Fibroblast of skin of left biceps (primary cell): Measurements from ENCODE around the gene FBXW8.
A peak's percentile ranks its signal among the peaks of the same experiment; 100 is the strongest.

ENCODE experiments used
- DNase-seq, 2 experiments: peaks; one replicate each; pipeline ENCODE4 v3.0.0-alpha.2; 2013; ENCODE audit warnings: low read depth in 2 of 2

Gene FBXW8

DNA sequence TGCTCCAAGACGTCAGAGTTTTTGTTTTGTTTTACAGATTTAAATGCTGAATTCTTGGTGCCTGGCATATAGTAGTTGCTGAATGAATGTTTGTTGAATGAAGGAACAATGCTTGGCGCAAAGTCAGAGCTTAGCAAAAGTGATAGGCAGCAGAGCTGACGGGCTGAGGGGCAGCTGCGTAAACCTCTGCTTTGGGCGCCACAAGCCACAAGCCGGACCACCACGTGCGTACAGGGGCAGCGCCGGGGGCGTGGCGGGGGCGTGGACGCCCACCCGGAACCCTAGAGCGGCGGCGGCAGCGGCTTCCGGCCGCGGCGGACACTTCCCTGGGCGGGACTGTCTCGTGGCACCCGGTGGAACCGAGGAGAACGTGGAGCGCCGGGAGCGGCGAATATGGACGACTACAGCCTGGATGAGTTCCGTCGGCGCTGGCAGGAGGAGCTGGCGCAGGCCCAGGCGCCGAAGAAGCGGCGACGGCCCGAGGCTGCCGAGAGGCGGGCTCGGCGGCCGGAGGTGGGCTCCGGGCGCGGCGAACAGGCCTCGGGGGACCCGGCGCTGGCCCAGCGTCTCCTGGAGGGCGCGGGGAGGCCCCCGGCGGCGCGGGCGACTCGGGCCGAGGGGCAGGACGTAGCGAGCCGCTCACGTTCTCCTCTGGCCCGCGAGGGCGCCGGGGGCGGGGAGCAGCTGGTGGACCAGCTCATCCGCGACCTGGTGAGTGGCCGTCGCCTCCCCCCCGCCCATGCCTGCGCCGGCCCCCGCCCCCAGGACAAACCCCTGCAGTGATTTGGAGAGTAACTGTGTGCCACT lies at the start of gene FBXW8:
TSS of gene FBXW8 (plus strand) at position 306 of the 807 bp plus-strand sequence. CDS start at position 394, 88 bp downstream.
- DNase-seq = peak; percentile 40 to 53

DNA sequence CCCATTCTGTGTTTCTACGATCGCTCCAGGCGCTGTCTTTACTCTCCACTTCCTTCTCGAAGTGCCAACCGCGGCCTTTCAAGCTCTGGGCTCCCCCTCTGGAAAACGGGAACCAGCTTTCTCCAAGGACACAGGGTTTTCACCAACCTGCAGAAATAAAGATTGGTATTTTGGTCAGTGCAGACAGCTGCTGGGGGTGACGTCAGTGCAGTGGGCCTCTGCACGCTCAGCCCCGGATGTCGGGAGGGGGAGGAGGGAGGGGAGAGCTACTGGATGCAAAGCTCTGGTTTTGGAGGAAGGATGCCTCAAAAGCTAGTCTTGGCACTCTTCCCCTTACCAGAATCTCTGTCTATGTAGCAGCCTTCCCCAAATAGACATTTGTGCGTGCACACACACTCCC lies 49.4 kb upstream of the FBXW8 start:
- DNase-seq = peak; percentile 47 to 52

GRCh38 chr12:116862167-116862566 lies 48.6 kb upstream of the FBXW8 start:
- DNase-seq = no peak

DNA sequence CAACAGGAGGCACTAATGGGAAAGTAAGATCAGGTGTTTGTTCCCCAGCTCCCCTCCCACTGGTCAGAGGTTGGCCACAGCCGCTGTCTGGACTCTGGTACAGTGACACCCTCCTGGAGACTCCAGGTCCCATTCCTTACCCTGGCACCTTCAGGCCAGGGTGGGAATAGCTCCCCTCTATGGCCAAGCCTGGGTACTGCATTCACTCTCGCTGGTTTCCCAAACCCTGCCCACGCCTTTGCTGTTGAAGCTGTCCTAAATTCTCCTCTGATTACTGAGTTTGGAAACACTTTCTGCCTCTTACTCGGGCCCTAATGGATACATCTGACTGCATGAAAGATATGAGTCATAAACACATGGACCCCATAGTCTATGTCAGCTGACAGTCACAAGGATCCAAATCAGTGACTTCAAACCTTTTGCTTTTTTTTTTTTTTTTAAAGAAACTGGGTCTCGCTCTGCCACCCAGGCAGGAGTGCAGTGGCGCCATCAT lies 47.4 kb upstream of the FBXW8 start:
- no peak for DNase-seq

- peak; percentile 57 to 62 for DNase-seq
Observed at GRCh38 chr12:116864371-116865160, 46.2 kb upstream of the FBXW8 start.

DNA sequence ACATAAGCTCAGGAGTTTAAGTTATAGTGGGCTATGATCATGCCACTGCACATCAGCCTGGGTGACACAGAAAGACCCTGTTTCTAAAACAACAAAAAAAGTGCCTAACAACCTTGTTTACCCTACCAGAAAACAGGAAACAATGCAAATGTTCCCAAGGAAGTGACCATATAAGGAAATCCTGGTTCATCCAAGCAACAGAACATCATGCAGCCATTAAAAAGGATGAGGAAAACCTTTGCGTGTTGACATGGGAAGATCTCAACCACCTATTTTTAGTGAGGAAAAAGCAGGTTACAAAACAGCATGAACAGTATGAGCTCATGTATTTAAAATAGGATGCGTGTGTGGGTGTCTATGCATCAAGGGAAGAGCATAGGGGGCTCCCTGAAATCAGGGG lies 43.2 kb upstream of the FBXW8 start:
- DNase-seq = no peak

DNA sequence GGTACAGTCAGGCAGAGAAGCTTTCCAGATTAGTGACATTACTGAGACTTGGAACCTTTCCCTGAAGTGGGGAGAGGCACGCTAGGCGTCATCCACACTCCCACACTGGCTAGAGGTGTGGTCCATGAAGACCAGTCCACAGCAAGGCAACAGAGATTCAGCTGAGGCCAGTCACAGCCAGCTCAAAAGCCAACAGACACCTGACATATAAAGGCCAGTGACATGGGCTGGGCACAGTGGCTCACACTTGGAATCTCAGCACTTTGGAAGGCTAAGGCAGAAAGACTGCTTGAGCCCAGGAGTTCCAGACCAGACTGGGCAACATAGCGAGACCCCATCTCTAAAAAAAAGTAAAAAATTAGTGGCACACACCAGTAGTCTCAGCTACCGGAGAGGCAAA lies 40.4 kb upstream of the FBXW8 start:
- no peak for DNase-seq

- DNase-seq = no peak
Observed at GRCh38 chr12:116874324-116874995, 36.3 kb upstream of the FBXW8 start.

- DNase-seq = no peak
Observed at GRCh38 chr12:116876151-116876869, 34.4 kb upstream of the FBXW8 start.

DNA sequence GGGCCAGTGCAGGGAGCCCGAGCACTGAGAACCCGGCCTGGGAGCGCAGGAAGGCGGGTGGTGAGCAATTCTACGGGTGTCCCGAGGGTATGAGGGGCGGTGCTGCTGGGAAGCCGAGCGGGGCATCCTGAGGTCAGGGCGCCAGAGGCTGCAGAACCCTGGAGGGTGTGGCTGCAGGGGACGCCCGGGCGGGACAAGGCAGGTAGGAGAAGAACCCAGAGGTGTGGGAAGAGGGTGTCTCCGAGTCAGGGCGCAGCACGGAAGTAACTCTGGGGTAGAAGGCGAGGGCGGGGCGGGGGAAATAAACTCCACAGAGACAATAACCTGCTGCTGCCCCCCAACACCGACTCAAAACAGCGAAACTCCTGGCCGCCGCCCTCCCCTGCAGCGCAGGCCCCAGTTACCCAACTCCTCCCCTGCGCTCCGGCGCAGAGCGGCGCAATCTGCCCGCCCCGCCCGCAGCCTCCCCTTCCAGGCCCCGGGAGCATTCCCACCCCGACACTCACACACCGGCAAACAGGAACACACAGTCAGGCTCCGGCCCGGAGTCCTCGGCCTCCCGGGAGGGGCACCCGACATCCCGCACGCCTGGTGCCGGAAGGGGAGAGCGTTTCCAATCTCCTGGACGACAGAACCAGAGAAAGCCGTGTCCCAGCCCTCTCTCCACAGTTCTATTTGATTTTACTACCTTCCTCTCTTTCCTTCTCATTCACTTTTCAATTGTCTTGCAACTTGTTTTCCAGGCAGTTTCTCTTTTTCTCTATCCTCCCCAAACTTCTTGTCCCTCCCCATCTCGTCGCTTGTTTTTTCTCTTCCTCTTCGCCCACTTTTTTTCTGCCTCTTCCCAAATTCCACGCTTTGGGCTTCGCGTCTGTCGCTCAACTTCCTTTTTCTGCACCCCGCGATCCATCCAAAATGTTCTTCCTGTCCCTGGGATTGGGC lies 31.9 kb upstream of the FBXW8 start:
- DNase-seq = no peak

DNA sequence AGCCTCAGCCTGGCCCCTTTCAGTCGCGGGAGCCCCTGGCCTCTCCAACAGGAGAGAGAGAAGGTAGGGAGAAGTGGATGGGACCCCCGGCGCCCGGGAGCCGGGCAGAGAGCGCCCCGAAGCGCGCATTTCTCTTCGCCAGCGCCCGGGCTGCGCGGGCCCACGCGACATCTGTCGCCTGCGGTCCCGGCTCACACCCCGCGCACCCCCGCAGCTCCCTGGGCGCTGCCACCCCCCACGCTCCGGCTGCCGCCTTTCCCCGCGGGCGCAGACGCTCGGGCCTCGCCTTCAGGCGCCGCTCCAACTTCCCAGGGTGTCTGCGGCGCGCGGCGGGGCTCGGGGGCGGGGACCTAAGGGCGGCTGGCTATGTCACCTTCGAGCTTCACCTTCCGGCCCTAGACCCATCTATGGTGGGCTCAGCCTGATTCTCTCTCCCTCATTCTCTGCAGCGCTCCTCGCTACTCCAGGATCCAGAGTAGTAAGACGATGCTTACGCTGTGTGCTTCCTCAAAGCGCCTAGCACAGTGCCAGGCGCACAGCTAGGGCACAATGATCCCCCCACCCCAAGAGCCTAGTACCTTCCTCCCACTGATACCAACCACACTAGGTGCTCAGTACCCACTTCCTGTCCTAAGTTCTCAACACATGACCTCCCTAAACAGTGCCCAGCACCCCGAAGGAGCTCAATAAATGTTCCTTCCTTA lies 31.1 kb upstream of the FBXW8 start:
- DNase-seq = no peak

- DNase-seq = no peak
Observed at GRCh38 chr12:116880213-116880816, 30.4 kb upstream of the FBXW8 start.

GRCh38 chr12:116880817-116881324 lies 29.9 kb upstream of the FBXW8 start:
- DNase-seq = no peak

- DNase-seq = no peak
Observed at GRCh38 chr12:116881325-116881876, 29.3 kb upstream of the FBXW8 start, which contains the start of gene HRK. Gene HRK, minus strand, starts transcription at chr12:116881441. Its CDS starts 134 bp downstream, at chr12:116881307.

- no peak for DNase-seq
Observed at GRCh38 chr12:116881877-116882507, 28.8 kb upstream of the FBXW8 start.

DNA sequence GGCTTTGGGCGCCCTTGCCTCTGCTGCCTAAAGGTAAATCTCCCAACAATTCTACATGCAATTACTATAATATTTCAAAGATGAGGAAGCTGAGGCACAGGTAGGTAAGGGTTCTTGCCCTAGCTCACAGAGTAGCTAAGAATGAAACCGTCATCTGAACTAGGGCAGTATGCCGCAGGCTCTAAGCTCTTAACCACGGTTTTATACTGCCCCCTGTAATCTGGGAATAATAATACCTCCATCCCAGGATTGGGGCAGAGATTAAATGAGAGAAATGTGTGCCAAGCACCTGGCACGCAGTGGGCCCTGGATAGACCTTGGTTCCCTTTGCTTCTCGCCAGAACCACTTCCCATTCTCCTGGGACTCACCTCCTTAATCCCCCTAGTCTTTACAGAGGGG lies 28.0 kb upstream of the FBXW8 start:
- DNase-seq = no peak

GRCh38 chr12:116884871-116885270 lies 25.9 kb upstream of the FBXW8 start:
- no peak for DNase-seq

DNA sequence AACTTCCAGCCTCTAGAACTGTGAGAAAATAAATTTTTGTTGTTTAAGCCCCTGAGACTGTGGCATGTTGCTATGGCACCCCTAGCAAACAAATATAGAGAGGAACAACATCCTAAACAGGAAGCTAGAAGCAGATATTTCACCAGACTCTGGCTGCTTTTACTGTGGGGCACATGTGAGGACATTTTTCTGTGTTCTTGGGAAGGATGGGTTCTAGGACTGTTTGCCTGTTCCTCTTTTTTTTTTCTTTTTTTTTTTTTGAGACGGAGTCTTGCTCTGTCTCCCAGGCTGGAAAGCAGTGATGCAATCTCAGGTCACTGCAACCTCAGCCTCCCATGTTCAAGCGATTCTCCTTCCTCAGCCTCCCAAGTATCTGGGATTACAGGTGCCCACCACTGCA lies 25.3 kb upstream of the FBXW8 start:
- no peak for DNase-seq
